Kasumi-1 (cell line): Measurements from ENCODE around the gene CDON.
A peak's percentile ranks its signal among the peaks of the same experiment; 100 is the strongest.

ENCODE experiments used
- DNase-seq, 2 experiments: peaks; one replicate each; lab custom pipeline; 2025; lab: John Stamatoyannopoulos, UW

The CDON gene

DNA sequence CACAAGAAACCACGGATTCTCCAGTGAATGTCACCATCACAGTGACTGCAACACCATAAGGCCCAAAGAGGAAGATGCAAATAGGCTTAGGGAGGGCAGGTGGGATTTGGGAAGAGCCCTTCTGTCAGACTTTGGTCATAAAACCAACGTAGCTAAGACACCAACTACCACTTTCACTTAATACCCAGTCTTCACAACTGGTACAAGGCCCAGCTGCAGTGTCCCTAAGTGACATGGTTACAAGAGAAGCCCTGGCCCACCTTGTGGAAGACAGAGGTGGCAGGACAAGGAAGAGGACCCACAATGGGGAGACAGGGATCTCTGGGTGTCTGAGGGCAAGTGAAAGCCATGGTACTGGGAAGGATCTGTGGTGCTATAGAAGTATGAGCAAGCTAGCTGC lies 106.8 kb downstream of the CDON start:
- peak; percentile 26 to 27 for DNase-seq

DNA sequence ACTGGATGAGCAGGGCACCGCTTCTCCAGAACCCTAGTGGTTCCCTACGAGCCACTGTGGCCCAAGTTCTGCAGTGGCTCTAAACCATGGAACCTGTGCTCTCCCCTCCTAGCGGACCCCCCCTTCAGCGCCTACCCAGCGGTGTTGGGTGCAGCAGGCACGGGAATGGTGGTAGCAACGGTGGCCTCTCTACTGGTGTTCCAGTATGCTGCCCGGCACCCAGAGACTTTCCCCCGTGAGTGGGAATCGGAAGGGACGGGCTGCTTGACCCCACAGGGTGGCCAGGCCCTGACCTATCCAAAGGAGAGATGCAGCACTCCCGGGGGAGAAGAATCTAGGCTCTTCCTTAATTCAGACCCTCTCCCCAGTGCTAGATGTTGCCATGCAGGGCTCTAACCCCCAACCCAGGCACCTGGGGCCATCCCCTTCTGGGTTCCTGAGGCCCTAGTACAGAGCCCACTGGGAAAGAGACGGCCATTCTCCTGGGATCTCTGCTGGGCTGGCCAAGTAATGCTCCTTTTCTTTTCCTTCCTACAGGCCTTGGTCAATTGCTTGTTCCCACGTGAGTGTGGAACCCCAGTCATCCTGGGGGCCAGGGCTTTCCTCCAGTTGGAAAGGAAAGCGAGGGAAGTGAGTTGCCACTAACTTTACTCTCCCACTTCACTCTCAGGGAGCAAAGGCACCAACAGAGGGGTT lies 107.6 kb downstream of the CDON start:
- no peak for DNase-seq

DNA sequence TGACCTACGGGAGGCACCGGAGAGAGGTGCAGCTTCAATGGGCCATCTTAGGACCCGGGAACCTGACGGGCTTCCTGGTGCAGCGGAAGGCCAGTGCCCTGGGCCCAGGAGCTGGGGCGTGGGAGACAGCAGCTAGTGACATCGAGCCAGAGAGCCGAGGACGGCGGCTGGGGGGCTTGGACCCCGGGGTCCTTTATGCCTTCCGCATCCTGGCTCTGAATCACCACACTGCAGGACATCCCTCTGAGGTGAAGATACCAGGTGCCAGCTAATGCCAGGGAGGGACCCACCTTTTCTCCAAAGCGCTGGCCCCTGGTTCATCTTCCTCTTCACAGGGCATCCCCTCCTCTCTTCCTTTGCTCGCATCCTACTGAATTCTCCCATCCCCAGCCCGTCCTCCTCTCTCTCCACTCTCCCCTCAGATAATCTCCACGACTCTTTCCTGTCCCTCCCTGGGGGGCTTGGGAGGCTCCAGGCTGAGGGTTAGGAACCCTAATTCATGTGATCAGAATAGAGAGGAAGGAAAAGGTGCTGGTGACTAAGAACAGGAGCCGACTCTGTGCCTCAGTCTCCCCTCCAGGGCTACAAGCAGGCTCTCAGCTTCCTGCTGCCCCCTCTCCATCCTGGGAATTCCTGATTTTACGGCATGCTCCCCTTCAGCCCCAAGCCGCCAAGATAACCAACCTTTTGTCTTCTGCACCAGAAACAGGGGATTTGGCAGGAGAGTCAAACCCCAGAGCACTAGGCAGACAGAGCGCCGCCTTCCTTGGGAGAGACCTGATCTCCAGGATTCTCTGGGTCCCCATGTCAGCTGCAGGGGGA lies 108.3 kb downstream of the CDON start:
- DNase-seq: no peak

DNA sequence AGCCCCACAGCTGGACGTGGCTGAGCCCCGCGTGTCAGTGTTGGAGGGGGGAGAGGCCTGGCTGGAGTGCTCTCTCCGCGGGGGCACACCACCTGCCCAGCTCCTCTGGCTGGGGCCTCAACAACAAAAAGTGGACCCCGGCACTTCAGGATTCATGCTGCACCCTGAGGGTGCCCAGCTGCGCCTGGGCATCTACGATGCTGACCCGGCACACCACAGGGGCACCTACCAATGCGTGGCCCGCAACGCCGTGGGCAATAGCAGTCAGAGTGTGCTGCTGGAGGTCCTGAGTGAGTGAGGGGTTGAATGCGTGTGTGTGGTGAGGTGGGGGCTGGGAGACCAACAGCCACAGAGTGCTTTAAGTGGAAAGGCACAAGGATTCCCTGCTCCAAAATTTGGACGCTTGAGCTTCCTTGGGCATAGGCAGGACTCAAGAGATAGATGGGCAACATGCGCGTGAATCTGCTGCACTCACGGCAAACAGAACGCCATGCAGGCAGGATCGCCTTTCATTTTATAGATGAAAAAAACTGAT lies 109.2 kb downstream of the CDON start:
- DNase-seq: no peak

DNA sequence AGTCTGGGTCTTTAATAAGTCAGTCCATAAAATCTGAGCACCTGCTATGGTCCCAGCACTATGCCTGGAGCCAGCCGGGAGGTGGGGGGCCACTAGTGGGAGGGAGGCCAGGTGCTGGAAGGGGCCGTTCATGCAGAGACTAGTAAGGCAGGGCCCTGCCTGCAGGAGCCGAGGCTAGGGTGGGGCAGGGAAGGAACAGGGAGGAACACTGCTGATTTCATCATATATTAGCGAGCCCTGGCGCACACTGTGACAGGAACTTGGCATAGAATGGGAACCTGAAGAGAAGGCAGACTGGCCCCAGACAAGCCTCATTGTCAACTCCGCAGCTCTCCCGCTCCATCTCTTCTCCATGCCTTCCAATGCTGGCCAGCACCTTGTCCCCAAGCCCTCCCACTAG lies 109.7 kb downstream of the CDON start:
- no peak for DNase-seq

DNA sequence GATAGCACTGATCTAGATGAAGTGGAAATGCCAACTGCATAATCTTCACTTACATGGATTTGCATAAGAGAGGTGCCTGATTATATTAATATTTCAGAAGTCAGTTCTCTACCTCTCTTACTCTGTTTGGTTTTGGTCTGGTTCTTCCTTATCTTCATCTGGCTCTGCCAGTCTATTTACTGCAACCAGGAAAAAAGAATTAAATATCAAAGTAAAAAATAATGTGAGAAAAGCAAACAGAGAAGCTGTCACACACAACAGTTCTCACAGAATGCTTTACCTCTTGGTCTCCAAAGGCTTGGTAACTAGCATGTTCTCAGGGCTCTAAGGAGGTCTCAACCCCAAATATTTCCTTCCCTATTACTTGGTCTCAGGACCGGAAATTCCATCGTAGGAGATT lies 110.1 kb downstream of the CDON start:
- DNase-seq: no peak

DNA sequence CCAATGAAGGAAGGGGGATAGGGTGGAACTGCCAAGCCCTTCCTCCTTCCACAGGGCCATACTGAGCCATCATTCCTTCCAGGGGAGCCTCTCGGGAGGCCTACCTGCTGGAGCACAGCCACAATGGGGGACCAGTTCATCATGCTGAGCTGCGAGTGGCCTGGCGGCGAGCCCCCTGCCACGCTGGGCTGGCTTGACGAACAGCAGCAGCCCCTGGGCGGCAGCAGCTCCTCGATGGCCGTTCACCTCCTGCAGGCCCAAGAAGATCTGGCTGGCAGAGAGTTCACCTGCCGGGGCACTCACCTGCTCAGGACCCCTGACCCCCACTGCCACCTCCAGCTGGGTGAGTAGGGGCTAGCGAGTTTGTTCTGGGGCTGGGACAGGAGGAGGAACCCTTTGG lies 110.9 kb downstream of the CDON start:
- no peak for DNase-seq

DNA sequence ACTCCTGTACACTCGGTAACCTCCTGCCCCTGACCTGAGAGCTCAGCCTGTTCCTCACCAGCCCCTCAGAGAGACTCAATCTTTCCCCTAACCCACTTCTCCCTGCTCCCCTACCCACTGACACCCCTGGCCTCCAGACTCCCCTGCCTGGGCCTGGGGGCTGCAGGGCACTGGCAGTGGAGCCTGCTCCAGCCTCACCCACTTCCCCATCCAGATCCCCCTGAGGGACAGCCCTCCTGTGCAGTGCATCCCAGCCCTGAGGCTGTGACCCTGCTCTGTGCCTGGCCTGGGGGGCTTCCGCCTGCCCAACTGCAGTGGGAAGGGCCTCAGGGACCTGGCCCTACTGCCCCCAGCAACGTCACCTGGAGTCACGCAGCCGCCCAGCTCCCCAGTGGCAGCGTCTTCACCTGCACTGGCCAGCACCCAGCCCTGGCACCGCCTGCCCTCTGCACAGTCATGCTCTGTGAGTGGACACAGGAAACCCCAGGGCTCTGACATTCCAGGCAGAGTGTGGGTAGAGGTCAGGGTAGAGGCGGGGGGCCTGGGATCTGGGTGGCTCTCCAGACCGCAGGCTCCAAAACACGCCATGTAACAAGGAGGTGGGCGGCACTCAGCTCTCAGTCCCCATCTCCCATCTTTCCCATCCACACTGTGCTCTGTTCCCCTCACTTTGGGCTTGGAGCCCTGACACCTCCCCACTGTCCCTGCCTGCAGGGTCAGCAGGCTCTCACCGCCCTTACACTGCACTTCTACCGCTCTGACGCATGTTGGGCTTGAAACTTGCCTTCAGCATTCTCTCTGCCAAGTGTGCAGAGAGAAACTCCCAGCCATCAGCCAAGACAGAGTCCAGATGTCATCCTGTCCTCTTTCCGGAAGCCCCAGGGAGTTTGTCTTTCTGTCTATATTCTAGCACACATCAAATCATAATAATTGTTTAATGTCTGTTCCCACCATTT lies 111.7 kb downstream of the CDON start:
- no peak for DNase-seq

DNA sequence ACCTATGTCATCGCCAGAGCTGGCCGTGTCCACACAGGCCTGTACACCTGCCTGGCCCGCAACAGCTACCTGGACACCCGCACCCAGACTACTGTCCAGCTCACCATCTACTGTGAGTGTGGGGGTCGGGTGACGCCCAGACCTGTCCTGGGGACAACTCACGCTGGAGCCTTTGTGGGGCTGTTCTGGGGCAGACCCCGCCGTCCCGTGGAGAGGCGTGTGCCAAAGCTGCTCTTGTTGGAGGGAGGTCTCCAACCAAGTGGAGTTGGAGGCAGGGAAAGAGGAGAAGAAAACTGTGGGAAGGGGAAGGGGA lies 112.5 kb downstream of the CDON start:
- DNase-seq: no peak

DNA sequence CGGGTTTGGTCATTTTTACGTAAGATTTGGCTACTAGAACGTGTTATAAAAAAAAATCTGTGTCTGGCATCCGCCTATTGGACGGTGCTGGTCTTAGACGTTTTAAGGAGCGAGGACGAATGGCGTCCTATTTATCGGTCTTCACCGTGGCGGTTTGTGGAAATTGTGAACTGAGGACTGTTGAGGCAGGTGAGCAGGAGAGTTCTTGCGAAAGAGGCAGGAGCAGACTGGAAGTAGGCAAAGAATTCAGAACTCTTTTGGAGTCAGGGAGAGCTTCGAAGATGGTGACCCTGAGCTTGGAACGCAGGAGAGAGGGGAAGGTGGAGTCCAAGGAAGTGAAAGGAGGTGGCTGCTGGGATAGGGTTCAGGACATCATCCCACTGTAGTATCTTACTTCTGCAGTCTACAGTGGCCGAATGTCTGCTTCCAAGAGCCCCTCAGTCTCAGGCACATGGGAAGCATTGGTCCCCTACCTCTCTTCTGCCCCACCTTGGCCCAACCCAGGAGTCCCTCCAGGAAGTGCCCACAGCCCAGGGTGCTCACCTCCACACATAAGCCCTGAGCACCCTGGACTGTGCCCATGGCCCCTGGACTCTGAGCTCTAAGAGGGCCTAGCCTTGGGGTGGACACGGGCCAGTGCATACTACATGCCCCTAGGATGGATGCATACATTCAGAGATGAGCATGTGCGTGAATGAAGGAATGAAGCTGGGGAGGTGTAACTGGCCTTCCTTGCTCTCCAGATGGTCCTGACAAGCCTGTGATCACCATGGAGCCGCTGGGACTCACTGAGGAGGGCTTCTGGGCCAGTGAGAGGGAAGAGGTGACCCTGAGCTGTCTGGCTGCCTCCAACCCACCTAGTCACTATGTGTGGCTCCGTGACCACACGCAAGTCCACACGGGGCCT lies 113.1 kb downstream of the CDON start:
- DNase-seq: no peak

DNA sequence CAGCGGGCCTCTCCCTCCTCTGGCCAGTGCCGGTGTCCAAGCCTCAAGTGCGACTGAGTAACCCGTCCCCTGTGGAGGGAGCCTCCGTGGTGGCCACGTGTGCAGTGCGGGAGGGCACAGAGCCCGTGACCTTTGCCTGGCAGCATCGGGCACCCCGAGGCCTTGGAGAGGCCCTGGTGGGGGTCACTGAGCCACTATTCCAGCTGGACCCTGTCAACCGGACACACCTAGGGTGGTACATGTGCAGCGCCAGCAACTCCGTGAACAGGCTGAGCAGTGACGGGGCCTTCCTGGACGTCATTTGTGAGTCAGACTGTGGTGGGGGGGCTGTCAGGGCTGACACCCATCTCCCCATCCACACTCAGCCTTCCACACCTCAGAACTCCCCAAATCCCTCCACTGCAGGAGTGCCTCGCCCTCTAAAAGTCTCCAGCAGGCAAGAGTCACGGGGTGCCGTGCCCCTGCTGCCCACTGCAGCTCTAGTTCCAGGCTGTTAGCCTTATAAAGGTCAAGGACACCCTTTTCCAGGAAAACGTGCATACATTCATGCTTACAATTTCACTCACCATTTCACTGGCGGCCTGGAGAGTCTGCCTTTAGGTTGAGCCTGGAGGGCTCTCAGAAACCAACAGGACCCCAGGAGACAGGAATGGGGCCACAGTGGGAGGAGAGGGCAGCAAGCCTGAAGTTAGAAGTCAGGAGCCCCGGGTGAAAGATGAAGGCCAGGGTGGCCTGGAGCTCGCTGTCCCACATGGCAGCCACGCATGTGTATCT lies 114.2 kb downstream of the CDON start:
- DNase-seq: no peak

DNA sequence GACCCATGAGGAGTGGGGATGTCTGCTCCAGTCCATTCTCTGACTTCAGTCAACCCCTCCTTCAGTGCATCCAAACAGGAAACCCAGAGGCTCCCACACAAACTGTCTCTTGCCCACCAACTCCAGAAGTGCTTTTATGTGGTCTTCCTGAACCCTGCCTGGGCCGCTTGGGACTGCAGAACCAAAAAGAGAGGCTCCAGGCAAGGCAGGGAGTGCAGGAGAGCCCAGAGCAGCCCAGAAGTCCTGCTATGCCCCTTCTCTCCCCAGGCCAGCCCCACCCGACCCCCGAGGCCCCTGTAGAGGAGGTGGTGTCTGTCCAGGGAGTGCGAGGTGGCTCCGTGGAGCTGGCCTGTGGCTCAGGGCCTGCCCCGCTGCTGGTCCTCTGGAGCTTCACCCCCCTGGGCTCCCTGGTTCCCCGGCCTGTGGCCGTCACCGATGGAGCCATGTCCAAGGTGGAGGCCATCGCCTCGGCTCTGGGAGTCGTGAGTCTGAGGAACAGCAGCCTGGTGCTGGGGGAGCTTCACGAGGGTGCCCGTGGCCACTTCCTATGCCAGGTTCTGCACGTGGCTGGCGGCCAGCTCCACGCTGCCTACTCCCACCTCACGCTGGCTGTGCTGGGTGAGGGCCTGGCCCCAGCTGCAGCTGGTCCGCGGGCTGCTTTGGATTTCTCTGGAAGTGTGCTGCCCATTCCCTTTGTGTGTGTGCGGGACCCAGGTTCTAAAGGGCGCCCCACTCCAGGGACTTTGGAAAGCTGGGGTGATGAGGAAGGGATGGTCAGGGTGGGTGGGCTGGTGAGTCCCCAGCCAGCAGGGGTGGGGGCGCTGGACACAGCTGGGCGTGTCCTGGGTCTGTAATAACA lies 115.0 kb downstream of the CDON start:
- DNase-seq: no peak

DNA sequence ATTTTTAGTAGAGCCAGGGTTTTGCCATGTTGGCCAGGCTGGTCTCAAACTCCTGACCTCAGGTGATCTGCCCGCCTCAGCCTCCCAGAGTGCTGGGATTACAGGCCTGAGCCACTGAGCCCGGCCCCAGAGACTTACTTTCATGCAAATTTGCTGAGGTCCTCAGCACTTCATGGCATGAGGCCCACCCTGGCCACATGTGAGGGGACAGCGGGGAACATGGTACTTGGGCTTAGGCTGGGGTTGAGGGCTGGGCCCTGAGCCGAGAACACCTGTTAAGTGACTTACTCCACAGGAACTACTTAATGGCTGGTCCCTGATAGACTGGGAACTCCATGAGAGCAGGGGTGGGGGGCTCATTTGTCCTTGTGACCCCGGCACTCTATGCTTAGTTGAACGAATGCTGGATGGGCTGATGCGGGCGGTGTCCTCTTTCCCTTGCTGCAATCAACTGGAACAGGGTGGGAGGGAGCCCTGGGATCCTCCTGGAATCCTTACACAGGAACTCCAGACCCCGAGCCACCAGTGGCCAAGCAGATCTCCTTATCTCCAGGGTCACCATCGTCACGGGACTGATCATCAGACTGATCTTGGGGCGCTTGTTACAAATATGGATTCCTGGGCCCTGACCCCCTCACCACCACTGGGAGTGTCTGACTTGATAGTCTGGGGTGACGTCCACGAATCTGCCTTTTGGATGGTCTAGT lies 115.8 kb downstream of the CDON start:
- no peak for DNase-seq

DNA sequence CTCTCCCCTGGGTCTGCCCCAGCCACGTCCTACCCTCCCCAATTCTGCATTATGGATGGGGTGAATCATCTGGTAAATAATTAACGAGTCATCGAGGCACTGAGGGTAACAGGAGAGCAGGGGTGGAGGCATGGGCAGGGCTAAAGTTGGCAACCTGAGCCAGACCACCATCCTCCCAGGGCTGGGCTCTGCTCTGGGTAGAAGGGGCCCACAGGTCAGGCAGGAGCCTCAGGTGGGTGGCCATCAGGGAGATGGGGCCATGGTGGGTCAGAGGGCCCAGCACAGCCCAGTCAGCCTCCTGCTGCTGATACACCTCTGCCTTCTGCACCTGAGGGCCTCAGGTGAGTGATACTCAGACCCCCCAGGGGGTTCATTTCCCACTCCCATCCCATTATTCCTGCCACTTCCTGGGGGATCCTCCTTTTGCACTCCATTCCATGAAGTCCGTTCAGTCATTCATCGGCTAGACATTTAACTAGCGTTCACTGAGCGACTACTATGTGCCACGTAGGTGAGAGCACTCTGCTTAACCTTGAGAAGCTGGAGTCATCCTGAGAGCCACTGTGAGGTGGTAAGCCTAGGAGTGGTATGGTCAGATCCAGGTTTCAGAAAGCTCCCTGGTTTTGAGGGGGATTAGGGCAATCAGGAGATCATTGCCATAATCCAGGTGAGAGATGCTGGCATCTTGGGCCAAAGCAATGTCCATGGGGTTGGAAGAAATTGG lies 116.7 kb downstream of the CDON start, which contains the start of gene VSIG10L2:
Gene VSIG10L2, plus strand, starts transcription at position 248 of the 724 bp plus-strand sequence. Its CDS starts 12 bp downstream, at position 260.
- DNase-seq: no peak

DNA sequence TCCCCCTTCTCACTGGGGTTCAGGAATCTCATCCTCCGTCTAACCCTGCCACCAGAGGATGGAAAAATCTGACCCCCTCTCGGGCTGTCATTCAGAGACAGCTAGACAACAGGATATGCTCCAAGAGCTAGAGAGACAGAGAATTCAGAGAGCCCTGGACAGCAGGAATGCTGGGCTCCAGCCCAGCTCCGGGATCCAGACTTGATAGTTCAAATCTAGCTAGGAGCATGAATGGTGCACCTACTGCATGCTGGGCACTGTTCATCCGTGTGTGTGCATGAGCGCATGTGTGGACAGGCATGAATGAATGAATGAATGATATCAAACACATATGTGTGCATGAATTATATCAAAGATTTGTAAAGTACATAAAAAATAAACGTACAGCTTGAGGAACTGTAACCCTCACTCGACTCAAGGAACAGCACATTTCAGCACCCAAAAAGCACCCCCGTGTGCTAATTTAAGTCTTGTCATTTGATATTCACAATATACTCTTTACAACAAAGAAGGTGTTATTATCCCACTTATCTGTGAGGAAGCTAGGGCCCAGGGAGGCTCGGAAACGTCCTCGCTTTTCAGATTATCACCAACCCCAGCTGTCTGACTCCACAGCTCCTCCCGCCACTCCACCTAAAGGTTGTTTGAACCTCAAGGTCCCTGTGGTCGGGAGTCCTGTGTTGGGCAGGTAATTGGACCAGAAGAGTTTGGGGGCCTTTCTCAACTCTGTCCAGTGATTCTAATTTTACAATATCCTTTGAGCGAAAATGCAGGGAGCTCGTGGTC lies 117.5 kb downstream of the CDON start:
- DNase-seq: no peak

DNA sequence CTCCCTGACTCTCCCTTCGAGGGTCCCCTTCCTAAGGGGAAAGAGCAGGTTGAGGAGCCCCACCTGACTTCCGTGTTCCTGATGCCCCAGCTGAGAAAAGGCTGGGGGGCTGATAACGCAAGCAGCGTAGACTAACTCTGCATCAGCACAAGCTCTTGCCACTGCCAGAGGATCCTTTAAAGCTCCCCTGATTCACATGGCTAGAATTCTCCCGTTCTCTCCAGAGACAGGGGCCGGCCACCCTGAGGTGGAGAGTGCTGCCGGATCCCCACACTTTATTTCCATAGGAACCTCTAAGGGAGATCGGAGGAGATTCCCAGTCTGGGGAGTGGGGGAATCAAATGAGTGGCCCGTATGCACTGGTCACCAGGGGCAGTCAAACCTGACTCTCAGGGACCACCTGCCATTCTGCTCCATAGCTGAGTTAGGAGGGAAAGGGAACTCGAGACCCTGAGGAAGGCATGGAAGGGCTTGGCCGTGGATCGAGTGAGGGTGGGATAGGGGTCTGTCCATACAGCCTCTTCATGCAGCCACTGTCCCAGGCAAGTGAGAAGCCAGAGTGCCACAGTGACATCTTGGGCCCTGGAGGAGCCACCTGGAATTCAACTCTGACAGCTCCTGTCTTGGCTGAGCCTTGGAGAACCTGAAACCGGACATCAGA lies 118.2 kb downstream of the CDON start:
- DNase-seq: no peak
